IPS-18c (cell line): ENCODE data around the gene HIVEP3.
"Not testable (repeated sequence)": the region's sequence is repeated elsewhere in the genome, so short reads cannot be mapped to it uniquely, and the experiment has no call there.

Source experiments
- H3K4me3 ChIP-seq: 2 replicates; pipeline ENCODE4 v1.7.0; 2013; ENCODE audit warnings: low read depth, mild to moderate bottlenecking, low read length, moderate library complexity; ENCODE audit not compliant: insufficient read depth
- H3K9me3 ChIP-seq: one replicate; pipeline ENCODE4 v1.6.1; 2013; ENCODE audit warnings: mild to moderate bottlenecking, low read length, moderate library complexity; ENCODE audit not compliant: control insufficient read depth, insufficient read depth

The HIVEP3 gene

GRCh38 chr1:41933106-41933505 is 14.4 kb upstream of the HIVEP3 start:
- H3K9me3 ChIP-seq, result no peaks in the 10 kb centered on the region
- no peak overlapping the region for H3K4me3 ChIP-seq

- Histone ChIP-seq H3K4me3 (no peak overlapping the region), H3K9me3 (no peaks in the 10 kb centered on the region)
These were observed 12.9 kb upstream of the HIVEP3 start for GRCh38 chr1:41931578-41931977.

GRCh38 chr1:41927118-41927517 is 8.4 kb upstream of the HIVEP3 start:
- H3K9me3 ChIP-seq, result no peaks in the 10 kb centered on the region
- no peak overlapping the region for H3K4me3 ChIP-seq

GRCh38 chr1:41925712-41926111 is 7.0 kb upstream of the HIVEP3 start:
- no peaks in the 10 kb centered on the region for H3K9me3 ChIP-seq
- no peak overlapping the region for H3K4me3 ChIP-seq

GRCh38 chr1:41924911-41925310 is 6.2 kb upstream of the HIVEP3 start:
- Histone ChIP-seq H3K4me3 (no peak overlapping the region), H3K9me3 (no peaks in the 10 kb centered on the region)

GRCh38 chr1:41921271-41921670 is 2.5 kb upstream of the HIVEP3 start:
- H3K4me3 ChIP-seq, H3K9me3 ChIP-seq: not testable (repeated sequence)

GRCh38 chr1:41920658-41921057 is 1.9 kb upstream of the HIVEP3 start:
- H3K9me3 ChIP-seq, result no peaks in the 10 kb centered on the region
- no peak overlapping the region for H3K4me3 ChIP-seq

- Histone ChIP-seq H3K9me3 (no peaks in the 10 kb centered on the region), H3K4me3 (peak overlapping the region; percentile 42)
These were observed 1.2 kb upstream of the HIVEP3 start for GRCh38 chr1:41919764-41920397.

GRCh38 chr1:41919131-41919530 is 409 bp upstream of the HIVEP3 start:
- no peaks in the 10 kb centered on the region for H3K9me3 ChIP-seq
- H3K4me3 ChIP-seq, result no peak overlapping the region

- Histone ChIP-seq H3K9me3 (no peaks in the 10 kb centered on the region), H3K4me3 (peak overlapping the region; percentile 25; the same call in 1 of the 2 replicates)
These were observed 780 bp downstream of the HIVEP3 start for GRCh38 chr1:41917835-41918449.

GRCh38 chr1:41917076-41917475 is 1.6 kb downstream of the HIVEP3 start:
- no peak overlapping the region; the same call in none of the 2 replicates for H3K4me3 ChIP-seq
- H3K9me3 ChIP-seq, result no peaks in the 10 kb centered on the region

GRCh38 chr1:41915786-41916571 is 2.7 kb downstream of the HIVEP3 start:
- H3K9me3 ChIP-seq, result no peaks in the 10 kb centered on the region
- no peak overlapping the region for H3K4me3 ChIP-seq

- H3K4me3 ChIP-seq, result no peak overlapping the region
- H3K9me3 ChIP-seq, result no peaks in the 10 kb centered on the region
These were observed 4.2 kb downstream of the HIVEP3 start for GRCh38 chr1:41914516-41914915.

- Histone ChIP-seq H3K9me3 (no peaks in the 10 kb centered on the region), H3K4me3 (no peak overlapping the region)
These were observed 5.7 kb downstream of the HIVEP3 start for GRCh38 chr1:41913014-41913413.

- no peaks in the 10 kb centered on the region for H3K9me3 ChIP-seq
- H3K4me3 ChIP-seq, result no peak overlapping the region
These were observed 10.3 kb downstream of the HIVEP3 start for GRCh38 chr1:41908288-41908895.

- no peak overlapping the region for H3K4me3 ChIP-seq
- H3K9me3 ChIP-seq, result no peaks in the 10 kb centered on the region
These were observed 11.3 kb downstream of the HIVEP3 start for GRCh38 chr1:41907446-41907845.

- no peak overlapping the region for H3K4me3 ChIP-seq
- H3K9me3 ChIP-seq, result no peaks in the 10 kb centered on the region
These were observed 11.8 kb downstream of the HIVEP3 start for GRCh38 chr1:41906943-41907342.
